GM06990 (cell line): ENCODE data around the gene ZBTB20.

Experiments
- DNase-seq: peaks from one replicate; pipeline ENCODE4 v3.0.0-alpha.2; 2011; ENCODE audit not compliant: insufficient read length; ENCODE audit errors: extremely low read depth
- H3K27me3 ChIP-seq: replicated peaks from 2 replicates; pipeline ENCODE4 v1.6.0; 2011; ENCODE audit warnings: low read length; ENCODE audit not compliant: control insufficient read depth, insufficient read depth
- H3K36me3 ChIP-seq: 2 replicates; pipeline ENCODE4 v1.5.1; 2011; ENCODE audit warnings: low read length; ENCODE audit not compliant: control insufficient read depth, insufficient read depth
- H3K4me3 ChIP-seq: replicated peaks from 2 replicates; pipeline ENCODE4 v1.5.1; 2011; ENCODE audit warnings: low read depth, mild to moderate bottlenecking, control low read depth, low read length
- TF ChIP-seq, protein P1 (sequence below): IDR thresholded peaks from 2 replicates; pipeline ENCODE4 v1.5.1; 2011; ENCODE audit warnings: low read length, control low read depth, mild to moderate bottlenecking, inconsistent platforms; ENCODE audit not compliant: insufficient read depth, poor library complexity, severe bottlenecking

ZBTB20 gene

DNA sequence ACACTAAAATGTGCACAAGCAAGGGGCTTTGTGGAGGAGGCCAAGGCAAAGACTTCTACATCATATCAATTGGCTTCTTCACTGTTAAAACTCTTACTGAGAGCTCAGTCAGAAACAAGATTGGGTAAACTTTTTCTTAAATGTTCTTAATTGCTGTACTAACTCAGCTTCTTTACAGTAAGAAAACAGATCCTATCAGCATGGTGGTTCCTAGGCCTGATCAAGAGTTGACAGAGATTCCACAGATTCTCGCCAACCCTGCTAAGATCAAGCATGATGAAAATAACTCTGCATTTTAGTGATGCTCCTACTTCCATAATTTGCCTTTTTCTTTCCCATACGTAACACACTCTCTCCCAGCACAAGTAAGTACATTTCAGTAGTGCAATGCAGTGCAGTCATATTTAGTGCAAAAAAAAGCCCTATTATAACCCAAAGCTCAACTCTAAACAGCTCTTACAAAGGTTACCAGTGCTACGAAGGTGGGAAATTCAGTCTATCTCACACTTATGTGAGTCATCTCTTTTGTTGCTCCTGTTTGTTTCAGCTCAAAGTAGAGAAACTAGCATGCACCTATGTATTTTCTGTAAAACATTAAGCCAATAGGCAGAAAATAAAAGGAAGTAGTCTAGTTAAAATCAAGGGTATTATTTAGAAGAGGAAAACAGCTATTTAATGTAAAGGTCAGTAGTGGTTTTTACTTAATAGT lies 823.4 kb downstream of the ZBTB20 start:
- Histone ChIP-seq H3K36me3 (no peaks in the 10 kb centered on the region), H3K27me3 (no peaks in the 10 kb centered on the region), H3K4me3 (no peak overlapping the region)
- TF ChIP-seq, protein P1, sequence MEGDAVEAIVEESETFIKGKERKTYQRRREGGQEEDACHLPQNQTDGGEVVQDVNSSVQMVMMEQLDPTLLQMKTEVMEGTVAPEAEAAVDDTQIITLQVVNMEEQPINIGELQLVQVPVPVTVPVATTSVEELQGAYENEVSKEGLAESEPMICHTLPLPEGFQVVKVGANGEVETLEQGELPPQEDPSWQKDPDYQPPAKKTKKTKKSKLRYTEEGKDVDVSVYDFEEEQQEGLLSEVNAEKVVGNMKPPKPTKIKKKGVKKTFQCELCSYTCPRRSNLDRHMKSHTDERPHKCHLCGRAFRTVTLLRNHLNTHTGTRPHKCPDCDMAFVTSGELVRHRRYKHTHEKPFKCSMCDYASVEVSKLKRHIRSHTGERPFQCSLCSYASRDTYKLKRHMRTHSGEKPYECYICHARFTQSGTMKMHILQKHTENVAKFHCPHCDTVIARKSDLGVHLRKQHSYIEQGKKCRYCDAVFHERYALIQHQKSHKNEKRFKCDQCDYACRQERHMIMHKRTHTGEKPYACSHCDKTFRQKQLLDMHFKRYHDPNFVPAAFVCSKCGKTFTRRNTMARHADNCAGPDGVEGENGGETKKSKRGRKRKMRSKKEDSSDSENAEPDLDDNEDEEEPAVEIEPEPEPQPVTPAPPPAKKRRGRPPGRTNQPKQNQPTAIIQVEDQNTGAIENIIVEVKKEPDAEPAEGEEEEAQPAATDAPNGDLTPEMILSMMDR, result no peak
- DNase-seq, result no peak

GRCh38 chr3:114320246-114320645 lies 826.8 kb downstream of the ZBTB20 start:
- TF ChIP-seq, protein P1, result no peak
- H3K4me3 ChIP-seq, result no peak overlapping the region
- H3K27me3 ChIP-seq, result no peaks in the 10 kb centered on the region
- no peak for DNase-seq
- no peaks in the 10 kb centered on the region for H3K36me3 ChIP-seq

DNA sequence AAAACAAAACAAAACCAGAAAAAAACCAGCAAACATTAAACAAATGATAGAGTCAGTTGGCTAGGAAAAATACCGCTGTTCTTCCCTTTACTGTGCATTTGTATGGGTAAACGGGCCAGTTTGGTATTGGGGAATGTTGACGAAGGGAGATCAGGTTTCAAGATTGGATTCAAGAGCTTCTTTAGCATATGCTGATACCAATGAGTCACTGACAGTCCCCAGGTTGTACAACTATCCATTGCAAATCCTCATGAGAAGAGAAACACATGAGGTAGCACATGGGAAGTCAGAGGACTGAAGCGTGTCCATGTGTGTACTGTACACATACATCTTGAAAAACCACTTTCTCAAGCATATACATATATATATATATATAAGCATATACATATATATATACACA lies 827.6 kb downstream of the ZBTB20 start:
- TF ChIP-seq, protein P1, result no peak
- Histone ChIP-seq H3K27me3 (no peaks in the 10 kb centered on the region), H3K4me3 (no peak overlapping the region), H3K36me3 (no peaks in the 10 kb centered on the region)
- DNase-seq, result no peak

- H3K4me3 ChIP-seq, result no peak overlapping the region
- no peaks in the 10 kb centered on the region for H3K36me3 ChIP-seq
- TF ChIP-seq, protein P1, result no peak
- H3K27me3 ChIP-seq, result no peaks in the 10 kb centered on the region
- no peak for DNase-seq
Measured at GRCh38 chr3:114318295-114318694, 828.8 kb downstream of the ZBTB20 start.

DNA sequence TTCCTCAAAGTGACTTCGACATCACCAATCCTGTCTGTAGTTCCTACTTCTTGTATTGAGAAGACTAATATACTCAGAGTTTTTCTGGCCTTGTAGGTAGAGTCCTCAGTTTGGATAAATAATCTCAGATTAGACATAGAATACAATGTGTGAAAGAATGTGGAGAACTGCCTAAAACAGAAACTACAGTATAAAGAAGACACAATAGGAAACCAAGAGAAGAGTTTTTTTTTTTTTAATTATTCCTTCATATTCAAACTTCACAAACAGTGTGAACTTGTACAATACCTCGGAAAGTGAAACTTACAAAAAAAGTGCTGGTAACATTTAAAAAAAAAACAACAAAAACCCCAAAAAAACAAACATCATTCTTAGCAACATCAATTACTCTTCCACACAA lies 832.8 kb downstream of the ZBTB20 start:
- no peak for DNase-seq
- TF ChIP-seq, protein P1, result no peak
- no peaks in the 10 kb centered on the region for H3K27me3 ChIP-seq
- H3K4me3 ChIP-seq, result no peak overlapping the region
- H3K36me3 ChIP-seq, result no peaks in the 10 kb centered on the region

- Histone ChIP-seq H3K36me3 (no peaks in the 10 kb centered on the region), H3K4me3 (no peak overlapping the region), H3K27me3 (no peaks in the 10 kb centered on the region)
- TF ChIP-seq, protein P1, result no peak
- no peak for DNase-seq
Measured at GRCh38 chr3:114313426-114313825, 833.7 kb downstream of the ZBTB20 start.
